IPS-18c (cell line): ENCODE data around the gene CFHR4.
A peak's percentile ranks its signal among the peaks of the same experiment; 100 is the strongest.
"Not testable (repeated sequence)": the region's sequence is repeated elsewhere in the genome, so short reads cannot be mapped to it uniquely, and the experiment has no call there.

Experiments used
- H3K4me3 ChIP-seq: 2 replicates; pipeline ENCODE4 v1.7.0; 2013; ENCODE audit warnings: low read depth, mild to moderate bottlenecking, low read length, moderate library complexity; ENCODE audit not compliant: insufficient read depth
- H3K9me3 ChIP-seq: one replicate; pipeline ENCODE4 v1.6.1; 2013; ENCODE audit warnings: mild to moderate bottlenecking, low read length, moderate library complexity; ENCODE audit not compliant: control insufficient read depth, insufficient read depth

Gene CFHR4

GRCh38 chr1:196887515-196888239 lies at the start of gene CFHR4:
Gene CFHR4, plus strand, starts transcription at chr1:196888052. Its CDS starts 99 bp downstream, at chr1:196888151.
- Histone ChIP-seq H3K9me3 (peaks cover 2% of the 10 kb centered on the region), H3K4me3 (no peak within 1 kb of the TSS)

- not testable (repeated sequence) for H3K4me3 ChIP-seq, H3K9me3 ChIP-seq
These were observed 38.0 kb upstream of the CFHR4 start for GRCh38 chr1:196849613-196850492.

GRCh38 chr1:196856053-196856452 lies 31.8 kb upstream of the CFHR4 start:
- no peaks in the 10 kb centered on the region for H3K9me3 ChIP-seq
- H3K4me3 ChIP-seq, result no peak overlapping the region

GRCh38 chr1:196857188-196857587 lies 30.7 kb upstream of the CFHR4 start:
- no peaks in the 10 kb centered on the region for H3K9me3 ChIP-seq
- no peak overlapping the region for H3K4me3 ChIP-seq

GRCh38 chr1:196858811-196859210 lies 29.0 kb upstream of the CFHR4 start:
- Histone ChIP-seq H3K4me3 (no peak overlapping the region), H3K9me3 (no peaks in the 10 kb centered on the region)

GRCh38 chr1:196860323-196860884 lies 27.4 kb upstream of the CFHR4 start:
- no peaks in the 10 kb centered on the region for H3K9me3 ChIP-seq
- H3K4me3 ChIP-seq, result no peak overlapping the region

GRCh38 chr1:196861429-196861828 lies 26.4 kb upstream of the CFHR4 start:
- H3K9me3 ChIP-seq, result no peaks in the 10 kb centered on the region
- H3K4me3 ChIP-seq, result no peak overlapping the region

GRCh38 chr1:196866974-196867373 lies 20.9 kb upstream of the CFHR4 start:
- Histone ChIP-seq H3K4me3 (no peak overlapping the region), H3K9me3 (no peaks in the 10 kb centered on the region)

- no peaks in the 10 kb centered on the region for H3K9me3 ChIP-seq
- no peak overlapping the region for H3K4me3 ChIP-seq
These were observed 14.5 kb upstream of the CFHR4 start for GRCh38 chr1:196873385-196873784.

GRCh38 chr1:196875935-196876334 lies 11.9 kb upstream of the CFHR4 start:
- Histone ChIP-seq H3K9me3 (no peaks in the 10 kb centered on the region), H3K4me3 (no peak overlapping the region)

GRCh38 chr1:196877964-196878363 lies 9.9 kb upstream of the CFHR4 start:
- Histone ChIP-seq H3K9me3 (no peaks in the 10 kb centered on the region), H3K4me3 (peak overlapping the region; percentile 5; the same call in 1 of the 2 replicates)

GRCh38 chr1:196886560-196886959 lies 1.3 kb upstream of the CFHR4 start:
- not testable (repeated sequence) for H3K9me3 ChIP-seq

GRCh38 chr1:196890668-196891067 lies 2.8 kb downstream of the CFHR4 start:
- Histone ChIP-seq H3K4me3 (no peak overlapping the region), H3K9me3 (peaks cover under 1% of the 10 kb centered on the region)

More at GRCh38 chr1:196886560-196886959, 1.3 kb upstream of the CFHR4 start:
- not testable (repeated sequence) for H3K4me3 ChIP-seq

GRCh38 chr1:196891251-196891650 lies 3.4 kb downstream of the CFHR4 start:
- no peaks in the 10 kb centered on the region for H3K9me3 ChIP-seq
- no peak overlapping the region for H3K4me3 ChIP-seq

- Histone ChIP-seq H3K9me3 (no peaks in the 10 kb centered on the region), H3K4me3 (no peak overlapping the region)
These were observed 8.5 kb downstream of the CFHR4 start for GRCh38 chr1:196896355-196896754.

GRCh38 chr1:196897158-196897828 lies 9.4 kb downstream of the CFHR4 start:
- H3K4me3 ChIP-seq, result peak overlapping the region; percentile 39

GRCh38 chr1:196902344-196902743 lies 14.5 kb downstream of the CFHR4 start:
- H3K4me3 ChIP-seq, result no peak overlapping the region
- H3K9me3 ChIP-seq, result no peaks in the 10 kb centered on the region

More at GRCh38 chr1:196897158-196897828, 9.4 kb downstream of the CFHR4 start:
- no peaks in the 10 kb centered on the region for H3K9me3 ChIP-seq
